NB4 (cell line): Measurements from ENCODE around the gene IMPACT.

Source experiments
- DNase-seq: peaks from one replicate; pipeline ENCODE4 v3.0.0; 2010; ENCODE audit warnings: low read depth
- H3K4me3 ChIP-seq: one replicate; pipeline ENCODE4 v1.5.1; 2011; ENCODE audit warnings: mild to moderate bottlenecking, low read depth, low read length, moderate library complexity
- MYC ChIP-seq: IDR thresholded peaks from 2 replicates; pipeline ENCODE4 v1.6.1; 2011; ENCODE audit warnings: low read depth, low read length
- POLR2A ChIP-seq: IDR thresholded peaks from 2 replicates; pipeline ENCODE4 v1.6.1; 2011; ENCODE audit warnings: mild to moderate bottlenecking; ENCODE audit not compliant: insufficient read length; ENCODE audit errors: extremely low read depth
- TF ChIP-seq, protein P1 (sequence below): IDR thresholded peaks from 2 replicates; pipeline ENCODE4 v1.6.1; 2011; ENCODE audit warnings: low read depth, low read length
- TF ChIP-seq, protein P2 (sequence below): IDR thresholded peaks from one replicate; pipeline ENCODE4 v1.5.1; 2012; ENCODE audit warnings: low read depth, low read length

Gene IMPACT

DNA sequence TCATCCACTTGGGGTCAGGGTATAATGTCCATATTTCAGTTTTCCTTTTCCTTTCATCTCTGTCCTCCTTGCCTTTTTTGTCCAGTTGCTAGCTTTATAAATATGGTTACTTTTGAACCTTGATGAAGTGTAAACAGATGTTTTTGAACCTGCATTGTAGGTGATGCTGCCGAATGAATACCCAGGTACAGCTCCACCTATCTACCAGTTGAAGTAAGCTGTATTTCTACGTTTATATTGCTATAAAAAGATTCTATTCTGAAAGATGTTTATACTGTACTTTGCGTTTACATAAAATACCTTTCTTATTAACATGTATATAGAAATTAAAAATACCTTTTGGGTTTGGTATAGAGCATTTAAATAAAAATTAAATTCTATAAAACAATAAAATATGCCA is 2.2 kb downstream of the IMPACT start:
- TF ChIP-seq, protein P1, sequence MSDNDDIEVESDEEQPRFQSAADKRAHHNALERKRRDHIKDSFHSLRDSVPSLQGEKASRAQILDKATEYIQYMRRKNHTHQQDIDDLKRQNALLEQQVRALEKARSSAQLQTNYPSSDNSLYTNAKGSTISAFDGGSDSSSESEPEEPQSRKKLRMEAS = no peak
- peak overlapping the region; percentile 77 for H3K4me3 ChIP-seq
- no peak for DNase-seq

DNA sequence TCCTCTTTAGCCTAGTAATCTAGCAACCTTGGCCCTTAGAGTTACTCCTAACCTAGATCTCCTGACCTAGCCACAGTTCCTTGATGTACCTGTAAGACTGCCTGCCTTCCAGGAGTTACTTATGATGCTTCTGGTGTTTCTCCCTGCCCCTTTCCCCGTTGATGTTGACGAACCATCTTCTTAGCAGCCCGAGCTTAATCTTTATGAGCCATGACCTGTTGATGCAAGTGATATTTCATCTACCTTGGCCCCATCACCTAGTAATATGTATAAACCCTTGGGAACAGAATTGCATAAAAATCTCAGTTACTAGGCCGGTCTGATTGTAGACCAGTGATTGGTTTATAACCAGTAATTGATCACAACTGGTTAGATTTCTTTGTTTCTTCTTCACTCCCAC is 2.7 kb downstream of the IMPACT start:
- TF ChIP-seq MYC (no peak), POLR2A (no peak)
- TF ChIP-seq, protein P1 = no peak
- TF ChIP-seq, protein P2, sequence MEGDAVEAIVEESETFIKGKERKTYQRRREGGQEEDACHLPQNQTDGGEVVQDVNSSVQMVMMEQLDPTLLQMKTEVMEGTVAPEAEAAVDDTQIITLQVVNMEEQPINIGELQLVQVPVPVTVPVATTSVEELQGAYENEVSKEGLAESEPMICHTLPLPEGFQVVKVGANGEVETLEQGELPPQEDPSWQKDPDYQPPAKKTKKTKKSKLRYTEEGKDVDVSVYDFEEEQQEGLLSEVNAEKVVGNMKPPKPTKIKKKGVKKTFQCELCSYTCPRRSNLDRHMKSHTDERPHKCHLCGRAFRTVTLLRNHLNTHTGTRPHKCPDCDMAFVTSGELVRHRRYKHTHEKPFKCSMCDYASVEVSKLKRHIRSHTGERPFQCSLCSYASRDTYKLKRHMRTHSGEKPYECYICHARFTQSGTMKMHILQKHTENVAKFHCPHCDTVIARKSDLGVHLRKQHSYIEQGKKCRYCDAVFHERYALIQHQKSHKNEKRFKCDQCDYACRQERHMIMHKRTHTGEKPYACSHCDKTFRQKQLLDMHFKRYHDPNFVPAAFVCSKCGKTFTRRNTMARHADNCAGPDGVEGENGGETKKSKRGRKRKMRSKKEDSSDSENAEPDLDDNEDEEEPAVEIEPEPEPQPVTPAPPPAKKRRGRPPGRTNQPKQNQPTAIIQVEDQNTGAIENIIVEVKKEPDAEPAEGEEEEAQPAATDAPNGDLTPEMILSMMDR = no peak
- no peak for DNase-seq
- no peak overlapping the region for H3K4me3 ChIP-seq

DNA sequence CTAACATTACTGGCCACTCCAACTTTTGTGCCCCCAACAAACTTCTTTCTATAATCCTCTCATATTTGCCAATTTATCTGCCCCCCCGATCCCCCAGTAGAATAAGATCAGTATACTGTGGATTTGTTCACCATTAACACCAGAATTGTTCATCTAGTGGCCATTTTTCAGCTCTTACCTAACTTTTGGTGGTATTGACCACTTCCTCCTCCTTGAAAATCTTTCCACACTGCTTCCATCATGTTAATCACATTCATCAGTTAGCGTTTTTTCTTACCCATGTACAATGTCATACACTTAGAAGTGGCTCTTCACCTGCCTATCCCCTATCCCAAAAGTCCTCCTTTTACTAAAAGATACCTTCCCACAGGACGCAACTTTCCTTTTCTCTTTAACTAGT is 6.1 kb downstream of the IMPACT start:
- no peak overlapping the region for H3K4me3 ChIP-seq
- TF ChIP-seq, protein P1 = no peak
- TF ChIP-seq, protein P2 = no peak
- no peak for TF ChIP-seq POLR2A
- TF ChIP-seq MYC = no peak
- DNase-seq = peak; percentile 70

DNA sequence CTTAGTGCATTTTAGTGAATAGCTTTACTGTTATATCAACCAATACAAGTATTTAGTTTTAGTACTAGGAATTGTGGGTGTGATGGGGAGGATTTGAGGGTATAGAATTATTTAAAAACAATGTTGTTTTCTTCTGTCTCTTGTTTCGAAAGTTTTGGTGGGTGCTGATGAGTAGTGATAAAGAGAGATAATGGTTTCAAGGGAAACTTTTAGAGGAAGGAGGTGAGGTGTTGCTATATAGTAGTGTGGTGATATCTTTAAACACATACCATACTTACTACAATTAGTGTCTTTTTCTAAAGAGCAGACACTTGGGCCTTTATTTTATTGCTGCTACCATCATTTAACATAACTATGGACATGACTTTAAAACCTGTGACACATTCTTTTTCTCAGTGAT is 10.5 kb downstream of the IMPACT start:
- no peak overlapping the region for H3K4me3 ChIP-seq
- no peak for DNase-seq
- TF ChIP-seq, protein P1 = no peak
- TF ChIP-seq POLR2A (no peak), MYC (no peak)
- TF ChIP-seq, protein P2 = no peak

DNA sequence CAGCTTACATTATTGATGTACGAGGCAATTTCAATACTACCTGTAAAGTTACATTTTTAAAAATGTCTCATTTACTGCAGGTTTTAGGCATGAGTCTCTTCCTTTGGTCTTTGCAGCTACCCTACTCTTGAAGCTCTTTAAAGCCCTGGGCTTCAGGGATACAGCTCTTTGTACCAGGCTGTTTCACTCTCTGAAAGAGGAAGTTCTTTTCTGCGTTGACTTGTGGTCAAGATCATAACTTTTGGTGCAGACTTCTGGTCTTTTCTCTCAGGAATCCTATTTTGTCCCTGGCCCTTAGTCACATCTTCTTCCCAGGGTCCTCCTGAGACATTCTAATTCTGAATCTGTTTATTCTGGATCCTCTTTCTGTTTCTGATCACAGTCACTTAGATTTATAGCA is 17.4 kb downstream of the IMPACT start:
- TF ChIP-seq, protein P2 = no peak
- TF ChIP-seq MYC (no peak), POLR2A (no peak)
- TF ChIP-seq, protein P1 = no peak
- no peak overlapping the region for H3K4me3 ChIP-seq
- DNase-seq = peak; percentile 78

DNA sequence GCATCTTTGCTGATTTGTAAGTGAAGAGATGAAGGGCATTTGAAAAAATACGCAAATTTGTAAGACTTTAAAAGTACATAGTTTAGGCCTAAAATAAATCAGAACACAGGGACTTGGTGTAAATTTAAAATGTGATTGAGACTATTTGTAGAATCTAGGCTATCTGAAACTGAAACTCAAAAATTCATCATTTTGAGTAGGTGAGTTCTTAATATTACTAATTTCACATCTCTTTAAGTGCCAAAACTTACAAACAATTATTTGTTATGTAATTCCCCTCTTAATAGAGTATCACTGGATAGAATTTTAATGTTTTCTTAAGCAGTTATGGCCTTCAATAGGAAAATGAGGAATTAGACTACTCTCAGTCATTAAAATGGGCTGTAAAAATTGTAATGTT is 20.0 kb downstream of the IMPACT start:
- TF ChIP-seq POLR2A = no peak
- TF ChIP-seq, protein P2 = no peak
- no peak for TF ChIP-seq MYC
- TF ChIP-seq, protein P1 = no peak
- no peak overlapping the region for H3K4me3 ChIP-seq
- no peak for DNase-seq
